Brain microvascular endothelial cell (primary cell): ENCODE data around the gene NFIB.

ENCODE experiments used
- DNase-seq: peaks from one replicate; pipeline ENCODE4 v3.0.0-alpha.2; 2020
- H3K27ac ChIP-seq: fragments of 250-450 bp; sonication (Bioruptor Pico); 2 replicates; pipeline ENCODE4 v1.5.1; 2020; ENCODE audit warnings: mild to moderate bottlenecking, moderate library complexity
- H3K27me3 ChIP-seq: fragments of 250-450 bp; sonication (Bioruptor Pico); replicated peaks from 2 replicates; pipeline ENCODE4 v1.5.1; 2020; ENCODE audit warnings: mild to moderate bottlenecking
- H3K36me3 ChIP-seq: fragments of 250-450 bp; sonication (Bioruptor Pico); replicated peaks from 2 replicates; pipeline ENCODE4 v1.5.1; 2020; ENCODE audit warnings: mild to moderate bottlenecking
- H3K4me3 ChIP-seq: 2 replicates; pipeline ENCODE4 v1.5.1; 2011; ENCODE audit warnings: low read depth, mild to moderate bottlenecking, control low read depth, low read length, moderate library complexity
- in situ Hi-C: cut with HindIII; loops from 2 replicates; pipeline ENCODE4 v1.10.0; 2017; ENCODE audit warnings: low sequenced_read_pairs, low pct_ligation_motif_present
- TF ChIP-seq, protein P1 (sequence below): IDR thresholded peaks from 2 replicates; pipeline ENCODE4 v1.5.1; 2011; ENCODE audit warnings: low read depth, mild to moderate bottlenecking, moderate library complexity, low read length, control low read depth, inconsistent platforms; ENCODE audit errors: missing control alignments

The NFIB gene

DNA sequence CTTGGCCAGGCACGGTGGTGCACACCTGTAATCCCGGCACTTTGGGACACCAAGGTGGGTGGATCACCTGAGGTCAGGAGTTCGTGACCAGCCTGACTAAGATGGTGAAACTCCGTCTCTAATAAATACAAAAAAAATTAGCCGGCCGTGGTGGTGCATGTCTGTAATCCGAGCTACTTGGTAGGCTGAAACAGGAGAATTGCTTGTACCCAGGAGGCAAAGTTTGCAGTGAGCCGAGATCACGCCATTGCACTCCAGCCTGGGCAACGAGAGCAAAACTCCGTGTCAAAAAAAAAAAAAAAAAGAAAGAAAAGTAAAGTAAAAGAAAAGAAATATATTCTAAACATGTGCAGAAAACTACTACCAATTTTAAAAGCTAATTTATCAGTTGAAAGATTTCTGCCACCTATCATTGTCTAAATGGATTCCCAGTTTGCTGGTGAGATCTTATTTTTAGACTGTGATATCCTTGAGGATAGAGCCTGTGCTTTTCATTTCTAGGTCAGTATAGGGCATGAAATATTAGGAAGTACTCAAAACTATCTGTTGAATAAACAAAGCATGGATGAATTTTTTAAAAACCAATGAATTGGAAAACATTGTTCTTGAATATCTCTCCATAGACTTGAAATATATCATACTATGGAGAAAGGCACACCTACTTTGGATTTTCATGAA lies 86.9 kb downstream of the NFIB start:
- Histone ChIP-seq H3K27ac (no peak overlapping the region), H3K4me3 (no peak overlapping the region), H3K36me3 (no peaks in the 10 kb centered on the region), H3K27me3 (no peaks in the 10 kb centered on the region)
- in situ Hi-C loops = no loop called here
- TF ChIP-seq, protein P1, sequence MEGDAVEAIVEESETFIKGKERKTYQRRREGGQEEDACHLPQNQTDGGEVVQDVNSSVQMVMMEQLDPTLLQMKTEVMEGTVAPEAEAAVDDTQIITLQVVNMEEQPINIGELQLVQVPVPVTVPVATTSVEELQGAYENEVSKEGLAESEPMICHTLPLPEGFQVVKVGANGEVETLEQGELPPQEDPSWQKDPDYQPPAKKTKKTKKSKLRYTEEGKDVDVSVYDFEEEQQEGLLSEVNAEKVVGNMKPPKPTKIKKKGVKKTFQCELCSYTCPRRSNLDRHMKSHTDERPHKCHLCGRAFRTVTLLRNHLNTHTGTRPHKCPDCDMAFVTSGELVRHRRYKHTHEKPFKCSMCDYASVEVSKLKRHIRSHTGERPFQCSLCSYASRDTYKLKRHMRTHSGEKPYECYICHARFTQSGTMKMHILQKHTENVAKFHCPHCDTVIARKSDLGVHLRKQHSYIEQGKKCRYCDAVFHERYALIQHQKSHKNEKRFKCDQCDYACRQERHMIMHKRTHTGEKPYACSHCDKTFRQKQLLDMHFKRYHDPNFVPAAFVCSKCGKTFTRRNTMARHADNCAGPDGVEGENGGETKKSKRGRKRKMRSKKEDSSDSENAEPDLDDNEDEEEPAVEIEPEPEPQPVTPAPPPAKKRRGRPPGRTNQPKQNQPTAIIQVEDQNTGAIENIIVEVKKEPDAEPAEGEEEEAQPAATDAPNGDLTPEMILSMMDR = no peak
- no peak for DNase-seq

DNA sequence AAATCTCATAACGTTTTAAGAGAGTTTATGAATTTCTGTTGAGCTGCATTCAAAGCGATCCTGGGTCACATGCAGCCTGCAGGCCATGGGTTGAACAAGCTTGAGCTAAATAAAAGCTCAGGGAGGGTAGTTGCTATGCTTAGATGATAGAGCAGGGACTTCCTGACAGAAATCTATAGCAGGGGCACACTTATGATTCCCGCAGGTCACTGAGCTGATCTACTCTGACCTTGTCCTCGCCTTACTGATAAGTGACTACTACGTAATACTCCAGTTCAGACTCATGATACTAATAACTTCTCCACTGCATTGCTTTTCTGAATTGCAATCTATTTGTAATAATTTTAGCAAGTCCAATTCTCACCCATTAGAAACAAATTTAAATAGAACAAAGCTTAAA lies 90.9 kb downstream of the NFIB start:
- Histone ChIP-seq H3K4me3 (no peak overlapping the region), H3K27ac (no peak overlapping the region), H3K36me3 (no peaks in the 10 kb centered on the region), H3K27me3 (no peaks in the 10 kb centered on the region)
- TF ChIP-seq, protein P1 = no peak
- in situ Hi-C loops = no loop called here
- DNase-seq = no peak

DNA sequence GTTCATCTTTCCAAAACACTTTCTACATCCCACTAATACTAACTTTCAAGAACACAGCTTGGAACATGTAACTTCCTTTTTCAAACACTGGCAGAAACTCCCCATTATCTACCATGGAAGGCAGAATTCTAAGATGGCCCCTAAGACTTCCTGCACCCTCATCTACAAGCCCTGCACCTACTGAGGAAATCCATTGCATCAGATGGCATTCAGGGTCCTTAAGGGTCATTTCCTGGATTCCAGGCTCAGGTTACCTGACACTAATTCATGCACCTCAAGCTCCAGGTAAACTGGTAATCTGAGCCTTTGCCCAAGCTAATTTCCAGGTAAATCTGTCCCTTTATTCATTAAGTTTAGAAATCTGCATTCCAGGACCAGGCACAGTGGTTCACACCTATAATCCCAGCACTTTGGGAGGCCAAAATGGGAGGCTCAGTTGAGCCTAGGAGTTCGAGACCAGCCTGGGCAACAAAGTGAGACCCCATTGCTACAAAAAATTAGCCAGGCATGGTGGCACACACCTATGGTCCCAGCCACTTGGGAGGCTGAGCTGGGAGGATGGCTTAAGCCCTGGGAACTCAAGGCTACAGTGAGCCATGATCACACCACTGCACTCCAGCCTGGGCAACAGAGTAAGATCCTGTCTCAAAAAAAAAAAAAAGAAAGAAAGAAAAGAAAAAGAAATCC lies 91.6 kb downstream of the NFIB start:
- in situ Hi-C loops = no loop called here
- no peak overlapping the region for H3K27ac ChIP-seq
- DNase-seq = no peak
- TF ChIP-seq, protein P1 = no peak
- no peaks in the 10 kb centered on the region for H3K27me3 ChIP-seq
- no peak overlapping the region for H3K4me3 ChIP-seq
- no peaks in the 10 kb centered on the region for H3K36me3 ChIP-seq

DNA sequence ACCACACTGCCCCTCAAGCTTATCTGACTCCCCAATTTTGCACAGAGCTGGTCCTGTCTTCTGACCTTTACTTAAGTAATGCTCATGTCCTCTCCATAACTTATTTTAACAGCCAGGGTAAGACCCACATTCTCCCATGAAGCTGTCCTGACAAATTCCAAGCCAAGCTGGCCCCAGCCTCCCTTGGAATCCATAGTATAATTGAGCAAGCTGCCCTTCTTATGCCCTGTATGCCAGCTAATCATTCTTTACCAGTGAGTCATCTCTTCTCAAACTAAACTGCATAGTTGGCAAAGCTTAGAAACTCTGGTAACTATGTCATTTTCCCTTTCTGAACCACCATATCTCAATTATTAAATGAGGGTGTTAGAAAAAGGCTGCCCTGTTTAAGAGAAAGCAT lies 92.4 kb downstream of the NFIB start:
- Histone ChIP-seq H3K36me3 (no peaks in the 10 kb centered on the region), H3K27ac (peak overlapping the region; percentile 47), H3K4me3 (no peak overlapping the region), H3K27me3 (no peaks in the 10 kb centered on the region)
- DNase-seq = peak; percentile 46
- in situ Hi-C loops = no loop called here
- TF ChIP-seq, protein P1 = no peak

DNA sequence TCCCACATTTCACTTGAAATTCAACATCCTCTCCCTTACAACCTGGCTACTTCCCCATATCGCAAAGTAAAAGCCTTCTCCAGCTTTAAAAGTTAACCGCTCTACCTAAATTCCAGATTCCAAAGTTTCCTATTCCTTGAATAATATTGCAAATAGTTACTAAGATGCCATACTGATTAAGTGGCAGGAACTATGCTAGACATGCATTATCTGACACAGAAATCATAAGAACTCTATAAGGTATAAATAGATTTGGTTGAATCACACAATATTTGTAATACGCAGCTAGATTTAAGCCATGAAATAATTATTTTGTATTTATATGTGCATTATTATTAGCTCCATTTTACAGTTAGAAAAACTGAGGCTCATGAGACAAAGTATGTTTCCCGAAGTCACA lies 92.8 kb downstream of the NFIB start:
- in situ Hi-C loops = no loop called here
- no peaks in the 10 kb centered on the region for H3K36me3 ChIP-seq
- no peak for DNase-seq

More for the DNA sequence above, 92.8 kb downstream of the NFIB start:
- Histone ChIP-seq H3K27ac (peak overlapping the region; percentile 47), H3K4me3 (no peak overlapping the region), H3K27me3 (no peaks in the 10 kb centered on the region)
- TF ChIP-seq, protein P1 = no peak
